ENCODE measurements around the gene SLC25A26.
"Not testable (repeated sequence)": the region's sequence is repeated elsewhere in the genome, so short reads cannot be mapped to it uniquely, and the experiment has no call there.

The SLC25A26 gene

GRCh38 chr3:66297260-66297873, 76.6 kb downstream of the SLC25A26 start:
- DNase-seq (ENCODE audit: low read depth), result no peak

GRCh38 chr3:66297900-66298299, 77.1 kb downstream of the SLC25A26 start:
- no peak for TF ChIP-seq CTCF (IDR thresholded peaks at IDR 0.05; ENCODE audit: low read depth, low read length, missing control alignments)
- H3K4me3 ChIP-seq (ENCODE audit: low read depth, low read length), result no peak overlapping the region
- DNase-seq (ENCODE audit: low read depth), result no peak

More at GRCh38 chr3:66297260-66297873, 76.6 kb downstream of the SLC25A26 start:
- H3K4me3 ChIP-seq (ENCODE audit: low read depth, low read length), result no peak overlapping the region
- no peak for TF ChIP-seq CTCF (IDR thresholded peaks at IDR 0.05; ENCODE audit: low read depth, low read length, missing control alignments)

- no peak for TF ChIP-seq CTCF (IDR thresholded peaks at IDR 0.05; ENCODE audit: low read depth, low read length, missing control alignments)
- no peak overlapping the region for H3K4me3 ChIP-seq (ENCODE audit: low read depth, low read length)
- DNase-seq (ENCODE audit: low read depth), result no peak
These were observed 77.8 kb downstream of the SLC25A26 start for GRCh38 chr3:66298591-66298990.

- H3K4me3 ChIP-seq (ENCODE audit: low read depth, low read length); DNase-seq (ENCODE audit: low read depth): not testable (repeated sequence)
These were observed 78.3 kb downstream of the SLC25A26 start for GRCh38 chr3:66299085-66299484.

GRCh38 chr3:66299891-66300290, 79.1 kb downstream of the SLC25A26 start:
- no peak overlapping the region for H3K4me3 ChIP-seq (ENCODE audit: low read depth, low read length)
- TF ChIP-seq CTCF (IDR thresholded peaks at IDR 0.05; ENCODE audit: low read depth, low read length, missing control alignments), result no peak
- no peak for DNase-seq (ENCODE audit: low read depth)

GRCh38 chr3:66302288-66302687, 81.5 kb downstream of the SLC25A26 start:
- no peak for TF ChIP-seq CTCF (IDR thresholded peaks at IDR 0.05; ENCODE audit: low read depth, low read length, missing control alignments)
- no peak for DNase-seq (ENCODE audit: low read depth)
- H3K4me3 ChIP-seq (ENCODE audit: low read depth, low read length), result no peak overlapping the region

GRCh38 chr3:66303491-66303901, 82.7 kb downstream of the SLC25A26 start:
- no peak for DNase-seq (ENCODE audit: low read depth)
- TF ChIP-seq CTCF (IDR thresholded peaks at IDR 0.05; ENCODE audit: low read depth, low read length, missing control alignments), result no peak
- no peak overlapping the region for H3K4me3 ChIP-seq (ENCODE audit: low read depth, low read length)

Data from GM12864 (cell line).